OCI-LY3 (cell line): ENCODE data around the gene CXCL16.

Experiments used
- CTCF ChIP-seq: fragments of 200-600, 300-600 bp; sonication (generic); IDR thresholded peaks from 2 replicates; pipeline ENCODE4 v1.5.1; 2014; ENCODE audit warnings: antibody characterized with exemption, low read length, low read depth
- EZH2phosphoT487 ChIP-seq: fragments of 200-600 bp; shearing (Covaris generic); IDR thresholded peaks from 2 replicates; pipeline ENCODE4 v1.6.1; 2018; ENCODE audit warnings: antibody characterized with exemption, mixed run types, low read depth

- TF ChIP-seq CTCF: no peak
- TF ChIP-seq EZH2phosphoT487: no peak
Measured at GRCh38 chr17:4741544-4741943, 1.8 kb upstream of the CXCL16 start.
